Measurements from ENCODE around the gene VSTM4.

The VSTM4 gene

DNA sequence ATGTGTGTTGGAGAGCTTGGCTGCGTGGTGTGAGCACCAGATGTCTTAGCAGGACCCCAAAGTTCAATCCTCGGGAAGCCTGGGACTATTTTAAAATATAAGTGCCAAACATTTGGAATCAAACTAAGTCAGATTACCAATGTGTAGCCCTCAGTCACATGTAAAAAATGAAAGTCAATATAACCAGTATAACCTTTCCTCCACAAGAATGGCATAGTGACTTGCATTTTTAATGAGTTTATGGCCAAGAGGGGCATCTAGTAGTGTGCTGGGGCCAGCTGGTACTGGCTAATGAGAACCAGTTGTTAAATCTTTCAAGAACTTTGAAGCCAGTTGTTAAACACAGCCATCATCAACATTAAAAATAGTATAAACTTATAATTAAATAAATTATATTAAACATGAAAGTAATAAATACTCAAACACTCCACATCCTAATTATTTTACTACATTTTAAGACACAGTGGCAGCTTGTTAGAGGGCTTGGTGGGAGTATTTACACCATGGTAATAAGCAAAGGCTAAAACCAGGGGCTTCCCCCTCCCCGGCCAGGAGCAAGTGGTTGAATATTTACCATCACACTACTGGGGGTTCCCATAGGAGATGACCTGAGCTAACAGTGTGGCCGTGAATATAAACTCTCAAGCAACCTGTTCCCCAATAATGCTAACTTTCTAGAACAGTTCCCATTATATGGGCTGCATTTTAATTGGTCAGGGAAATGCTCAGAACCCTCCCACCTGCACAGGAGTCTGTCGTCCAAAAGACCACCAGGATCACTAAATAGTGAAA is 26.4 kb upstream of the VSTM4 start:
- DNase-seq (ENCODE audit: low read depth) = no peak

DNA sequence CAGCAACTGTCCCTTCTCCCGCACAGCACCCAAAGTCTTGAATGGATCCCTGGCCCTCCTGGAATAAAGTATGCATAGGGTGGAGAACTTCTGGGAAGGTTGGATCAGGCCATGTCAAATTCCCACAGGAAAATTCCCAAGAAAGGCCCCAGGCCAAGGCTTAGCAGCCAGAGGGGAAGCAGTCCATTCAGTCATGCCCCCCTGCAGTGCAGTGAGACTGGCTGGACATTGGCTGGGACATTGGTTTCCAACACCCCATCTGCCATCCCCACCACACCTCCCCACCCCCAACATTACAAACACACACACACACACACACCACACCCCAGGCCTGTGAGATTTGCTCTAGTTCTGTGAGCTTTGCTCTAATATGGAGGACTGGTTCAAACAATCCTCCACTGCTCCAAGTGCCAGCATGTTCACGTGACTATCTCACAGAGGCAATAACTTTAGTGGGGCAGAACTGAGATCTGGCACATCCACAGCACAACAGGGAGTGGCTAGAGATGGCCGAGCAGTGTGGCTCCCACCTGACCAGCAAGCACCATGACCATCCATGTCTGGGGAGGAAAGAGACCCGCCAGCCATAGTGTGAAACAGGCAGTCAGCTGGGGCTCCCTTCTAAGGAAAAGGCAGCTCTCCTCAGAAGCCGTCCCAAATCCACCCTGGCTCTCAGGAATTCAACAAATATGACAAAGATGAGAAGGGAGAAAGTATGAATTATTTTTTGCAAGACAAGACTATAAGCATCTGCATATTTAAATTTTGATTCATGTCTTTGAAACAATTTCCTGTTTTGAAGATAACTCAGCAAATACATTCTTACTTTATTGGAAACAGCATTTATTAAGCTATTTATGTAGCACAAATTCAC is 25.2 kb upstream of the VSTM4 start:
- no peak for DNase-seq (ENCODE audit: low read depth)

DNA sequence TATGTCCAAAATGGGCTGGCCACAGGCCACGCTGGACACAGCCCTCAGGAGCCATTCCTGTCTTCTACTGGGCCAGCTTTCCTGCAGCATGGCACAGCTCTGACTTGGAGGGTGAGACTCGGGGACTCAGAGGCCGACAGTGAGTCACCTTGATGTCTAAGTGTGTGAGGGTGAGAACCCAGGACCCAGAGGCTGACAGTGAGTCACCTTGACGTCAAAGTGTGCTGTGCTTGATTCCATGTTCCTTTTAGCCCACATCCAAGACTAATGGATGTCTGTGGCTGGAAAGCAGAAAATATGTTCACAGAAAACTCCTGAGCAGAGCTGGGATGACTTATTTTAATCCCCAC is 24.5 kb upstream of the VSTM4 start:
- no peak for DNase-seq (ENCODE audit: low read depth)

DNA sequence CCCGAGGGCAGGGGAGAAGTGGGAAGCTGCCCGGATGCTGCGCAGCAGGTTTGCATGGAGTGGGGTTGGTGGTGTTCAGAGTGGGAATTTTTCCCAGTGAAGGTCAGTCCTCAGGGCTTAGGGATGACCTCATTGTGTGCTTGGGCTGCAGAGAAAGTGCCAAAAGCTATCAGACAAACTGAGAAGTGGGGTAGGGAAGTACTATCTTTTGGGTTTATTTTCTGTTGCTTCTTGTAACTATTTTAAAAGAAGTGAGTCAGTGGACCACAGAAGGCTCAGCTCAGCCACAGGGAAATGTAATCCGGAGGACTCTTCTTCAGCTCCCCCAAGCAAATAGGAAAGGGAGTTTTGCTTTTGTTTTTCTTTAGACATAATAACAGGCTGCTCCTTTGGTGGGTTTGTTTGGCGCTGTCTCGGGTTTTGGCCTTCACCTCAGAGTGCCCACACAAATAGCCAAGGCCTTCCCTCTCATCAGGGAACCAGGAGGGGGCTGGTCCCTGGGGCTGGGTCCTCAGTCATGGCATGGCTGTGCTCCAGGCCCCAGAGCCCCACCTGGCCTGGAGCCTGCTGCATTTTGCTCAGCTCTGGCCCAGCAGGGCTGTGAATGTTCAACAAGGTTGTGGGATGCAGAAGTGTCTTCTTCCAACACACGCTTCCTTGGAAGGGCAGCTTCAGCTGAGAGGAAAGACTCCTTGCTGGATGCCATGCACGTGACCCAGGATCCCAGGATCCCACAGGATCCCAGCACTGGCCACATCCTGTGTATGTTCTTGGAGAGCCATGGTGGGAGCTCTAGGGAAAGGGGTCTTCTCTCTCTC is 23.9 kb upstream of the VSTM4 start:
- DNase-seq (ENCODE audit: low read depth) = no peak

DNA sequence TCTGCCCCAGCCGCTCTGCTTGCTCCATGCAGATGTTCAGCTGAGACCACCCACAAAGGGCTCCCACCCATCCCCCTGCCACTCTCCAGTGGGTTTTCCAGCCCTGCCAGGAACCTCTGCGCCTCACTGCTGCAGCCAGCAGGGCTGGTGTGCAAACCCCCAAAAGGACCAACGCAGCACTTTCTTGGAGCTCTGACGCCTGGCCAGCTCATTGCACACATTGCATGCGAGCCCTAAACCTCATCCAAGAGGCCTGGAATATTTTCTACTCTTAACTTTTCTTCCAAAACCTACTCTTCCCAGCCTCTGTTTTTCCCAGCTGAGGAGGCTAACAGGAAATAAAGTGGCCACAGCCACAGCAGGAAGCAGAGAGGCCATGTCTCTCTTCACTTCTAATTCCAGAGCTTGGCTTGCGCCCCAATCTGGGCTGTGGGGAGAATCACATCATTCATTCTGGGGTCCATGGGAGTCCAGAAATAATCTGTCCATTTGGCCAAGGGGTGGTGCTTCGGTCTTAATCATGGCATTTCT is 23.1 kb upstream of the VSTM4 start:
- DNase-seq (ENCODE audit: low read depth) = no peak

DNA sequence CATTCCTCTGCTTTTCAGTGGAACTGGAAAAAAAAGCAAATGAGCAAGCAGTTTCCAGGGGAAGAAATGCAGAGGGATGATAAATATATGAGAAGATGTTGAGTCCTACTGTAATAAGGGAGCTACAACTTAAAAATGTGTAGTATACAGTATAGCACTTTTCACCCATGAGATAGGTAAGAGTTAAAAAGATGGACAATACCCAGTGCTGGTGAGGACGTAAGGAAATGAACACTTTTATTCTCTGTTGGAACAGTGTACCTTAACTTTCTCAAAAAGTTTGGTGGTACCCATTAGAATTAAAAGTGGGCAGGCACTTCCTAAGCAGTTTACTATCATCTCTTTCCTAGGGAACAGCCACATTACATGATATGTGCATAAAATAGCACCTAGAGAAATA is 21.2 kb upstream of the VSTM4 start:
- no peak for DNase-seq (ENCODE audit: low read depth)

DNA sequence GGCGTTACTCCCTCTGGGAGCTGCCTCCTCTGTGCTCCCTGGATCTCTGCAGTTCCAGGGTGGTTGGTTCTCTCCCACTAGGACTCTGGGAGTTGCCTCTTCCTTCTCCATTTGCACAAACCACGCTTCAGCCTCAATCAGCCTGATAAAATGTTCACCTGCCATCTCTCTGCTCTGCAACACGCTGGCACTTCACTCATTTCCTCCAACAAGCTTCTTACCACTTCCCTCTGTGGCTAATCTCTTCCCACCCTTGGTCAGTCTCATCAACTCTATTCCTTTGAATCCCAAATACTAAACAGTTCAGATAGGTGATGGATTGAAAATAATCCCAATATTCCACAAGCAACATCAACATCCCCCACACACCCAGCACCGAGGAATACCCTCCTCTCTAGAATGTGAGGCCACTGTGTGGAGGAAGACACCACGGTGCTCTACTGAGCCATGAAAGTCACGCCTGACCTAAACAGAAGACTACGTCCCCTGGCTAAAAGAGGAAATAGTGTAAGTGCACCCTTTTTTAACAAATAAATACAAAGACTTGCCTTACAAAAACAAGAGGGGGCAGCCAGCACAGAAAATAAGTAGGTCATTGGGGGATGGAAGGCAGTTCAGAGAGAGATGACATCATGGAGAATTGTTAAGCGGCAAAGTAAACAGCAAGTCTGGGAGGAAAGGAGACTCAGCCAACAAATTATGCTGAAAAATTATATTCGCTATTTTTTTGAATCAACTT is 20.4 kb upstream of the VSTM4 start:
- DNase-seq (ENCODE audit: low read depth) = no peak

DNA sequence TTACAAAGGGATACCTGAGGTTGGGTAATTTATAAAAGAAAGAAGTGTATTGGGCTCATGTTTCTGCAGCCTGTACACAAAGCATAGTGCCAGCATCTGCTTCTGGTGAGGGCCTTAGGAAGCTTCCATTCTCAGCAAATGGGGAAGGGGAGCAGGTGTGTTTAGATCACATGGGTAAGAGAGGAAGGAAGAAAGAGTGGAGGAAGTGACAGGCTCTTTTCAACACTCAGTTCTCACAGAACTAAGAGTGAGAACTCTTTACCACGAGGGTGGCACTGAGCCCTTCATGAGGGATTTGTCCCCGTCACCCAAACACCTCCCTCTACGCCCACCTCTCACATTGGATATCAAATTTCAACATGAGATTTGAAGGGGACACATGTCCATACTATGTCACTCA is 19.0 kb upstream of the VSTM4 start:
- DNase-seq (ENCODE audit: low read depth) = no peak

DNA sequence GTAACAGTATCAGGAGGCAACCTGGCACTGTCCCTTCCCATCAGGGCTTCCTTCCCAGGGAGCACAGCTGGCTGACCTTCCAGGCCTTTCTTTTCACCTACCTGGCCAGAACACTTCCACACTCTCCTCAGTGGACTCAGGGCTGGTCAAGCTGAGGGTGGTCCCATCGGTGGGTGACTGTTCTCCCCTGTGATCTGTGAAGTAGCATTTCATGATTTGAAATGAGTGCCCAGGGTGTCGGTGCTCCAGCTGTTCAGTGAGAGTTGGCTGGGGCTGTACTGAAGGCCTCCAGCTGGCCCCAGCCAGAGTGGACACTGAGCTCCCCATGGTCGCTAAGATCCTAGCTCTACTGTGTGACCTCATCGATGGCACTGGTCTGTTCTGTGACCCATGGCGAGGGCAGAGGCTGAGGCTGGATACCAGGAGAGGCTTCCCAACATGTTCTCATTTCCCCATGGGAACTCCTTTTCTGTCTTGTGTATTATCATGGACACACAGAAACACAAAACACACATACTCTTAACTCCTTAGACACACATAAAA is 18.5 kb upstream of the VSTM4 start, which contains the start of gene FAM170B:
Gene FAM170B (minus strand): TSS at position 316 of the 543 bp plus-strand sequence. CDS start 103 bp downstream, at position 213.
- no peak for DNase-seq (ENCODE audit: low read depth)

DNA sequence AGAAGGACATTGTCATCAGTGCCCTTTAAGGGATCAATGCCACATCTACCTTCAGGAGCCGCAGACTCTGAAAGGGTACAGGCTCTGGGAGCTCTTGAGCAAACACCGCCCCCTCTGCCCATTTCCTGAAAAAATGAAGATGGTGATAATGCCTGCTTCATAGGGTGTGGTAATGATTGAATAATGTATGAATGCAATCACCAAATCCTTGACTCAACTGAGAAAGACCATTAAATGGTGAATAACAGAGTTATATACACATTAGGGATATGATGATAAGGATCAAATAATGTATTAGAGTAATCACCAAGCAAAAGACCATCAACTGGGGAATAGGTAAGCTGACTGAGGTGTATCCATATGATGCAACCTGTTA is 17.0 kb upstream of the VSTM4 start:
- DNase-seq (ENCODE audit: low read depth) = no peak

DNA sequence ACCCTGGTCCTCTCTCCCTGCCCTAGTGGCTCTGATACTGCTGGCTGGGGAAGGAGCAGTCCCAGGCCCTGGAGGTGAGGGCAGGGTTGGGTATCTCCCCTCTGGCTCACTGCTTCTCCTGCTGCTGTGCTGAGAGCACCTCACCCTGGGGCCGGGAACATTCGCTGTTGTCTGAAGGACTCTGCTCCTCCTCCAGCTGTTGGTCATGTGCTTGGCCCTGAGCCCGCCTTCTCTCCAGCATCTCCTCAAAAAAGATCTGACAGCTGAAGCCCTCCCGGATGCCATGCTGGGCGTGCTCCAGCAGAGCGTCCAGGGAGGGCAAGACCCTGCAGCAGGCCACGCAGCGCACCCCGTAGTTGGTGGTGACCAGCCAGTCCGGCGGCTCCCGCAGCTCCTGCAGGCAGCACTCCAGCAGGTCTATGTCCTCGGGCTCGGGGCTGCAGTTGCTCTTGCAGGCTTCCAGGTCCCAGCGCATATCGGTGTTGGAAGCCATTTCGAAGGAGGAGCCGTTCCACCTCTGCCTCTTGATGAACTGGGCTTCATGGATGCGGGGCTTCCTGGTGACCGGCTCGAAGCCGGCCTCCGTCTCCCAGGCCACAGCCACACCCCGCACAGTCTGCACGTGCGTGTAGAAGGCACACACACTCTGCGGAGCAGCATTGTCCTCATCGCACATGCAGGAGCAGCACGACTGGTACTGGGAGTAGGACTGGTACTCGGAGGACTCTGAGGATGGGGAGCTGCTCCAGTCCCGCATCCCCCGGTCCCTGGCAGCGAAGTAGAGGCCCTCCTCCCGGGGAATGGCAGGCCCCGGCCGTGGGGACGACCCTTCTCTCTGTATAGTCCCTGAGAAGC is 16.4 kb upstream of the VSTM4 start:
- no peak for DNase-seq (ENCODE audit: low read depth)

DNA sequence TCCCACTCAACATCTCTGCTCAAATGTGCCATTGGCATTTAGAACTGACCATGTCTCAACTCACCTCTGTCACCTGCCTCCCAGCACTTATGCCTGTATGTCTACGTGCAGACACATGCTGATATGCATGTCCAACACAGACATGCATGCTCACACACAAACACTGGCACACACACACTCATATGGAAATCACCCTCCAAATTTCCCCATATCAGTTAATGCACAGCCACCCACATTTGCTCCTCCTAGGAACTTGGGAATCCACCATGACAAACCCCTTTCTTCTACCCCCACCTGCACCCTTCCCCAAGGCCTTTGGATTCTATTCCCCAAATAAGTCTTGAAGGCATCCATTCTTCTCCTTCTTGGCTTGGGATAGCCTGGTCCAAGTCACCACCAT is 14.1 kb upstream of the VSTM4 start:
- no peak for DNase-seq (ENCODE audit: low read depth)

DNA sequence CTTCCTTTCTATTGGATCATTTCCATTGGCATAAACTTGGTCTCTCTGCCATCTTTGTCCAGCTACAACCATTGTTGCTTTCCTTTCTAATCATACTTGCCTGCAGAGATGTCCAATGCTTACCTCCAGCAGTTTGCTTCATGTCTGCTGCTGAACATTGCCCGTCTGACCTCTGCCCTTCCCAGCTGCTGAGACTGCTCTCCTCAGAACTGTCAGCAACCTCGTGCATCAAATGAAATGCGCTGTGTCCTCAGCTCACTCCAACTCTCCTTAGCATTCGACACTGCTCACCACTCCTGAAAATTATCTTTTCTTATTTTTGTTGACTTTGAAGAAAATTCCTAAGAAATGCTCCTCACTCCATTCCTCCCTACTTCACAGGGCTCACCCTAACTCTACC is 13.5 kb upstream of the VSTM4 start:
- DNase-seq (ENCODE audit: low read depth) = no peak

DNA sequence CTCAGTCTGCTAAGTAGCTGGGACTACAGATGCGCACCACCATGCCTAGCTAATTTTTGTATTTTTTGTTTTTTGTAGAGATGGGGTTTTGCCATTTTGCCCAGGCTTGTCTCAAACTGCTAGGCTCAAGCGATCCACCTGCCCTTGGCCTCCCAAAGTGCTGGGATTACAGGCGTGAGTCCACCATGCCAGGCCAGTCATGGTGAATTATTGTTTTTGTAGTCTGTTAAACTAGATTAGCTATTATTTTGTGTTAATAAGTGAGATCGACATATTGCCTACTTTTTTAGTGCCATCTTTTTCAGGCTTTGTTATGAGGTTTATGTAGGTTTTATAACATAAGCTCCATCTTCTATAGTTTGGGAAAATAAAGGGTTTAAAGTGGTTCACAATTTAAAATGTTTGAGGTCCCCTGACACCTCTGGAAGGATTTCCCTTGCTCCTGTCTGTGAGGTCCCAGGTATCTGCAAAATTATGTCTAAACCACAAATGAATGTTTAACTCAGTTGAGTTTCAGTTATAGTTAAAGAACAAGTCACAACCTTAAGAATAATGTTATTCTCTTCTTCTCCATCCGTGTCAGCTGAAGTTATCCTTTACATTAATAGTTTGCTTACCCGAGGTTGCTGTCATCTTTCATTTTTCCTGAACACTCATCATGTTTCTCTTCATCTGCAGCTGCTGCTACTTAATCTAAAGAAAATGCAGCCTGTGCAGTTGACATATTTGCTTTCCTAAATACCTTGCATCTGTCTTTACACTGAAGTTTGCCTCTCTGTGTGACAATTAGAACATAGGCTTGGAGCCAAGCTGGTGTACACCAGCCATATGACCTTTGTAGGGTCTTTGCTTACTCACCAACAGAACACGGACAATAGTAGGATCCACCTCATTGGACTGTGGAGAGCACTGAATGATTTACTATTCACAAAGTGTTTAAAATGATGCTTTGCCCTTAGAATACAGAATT is 8.9 kb upstream of the VSTM4 start:
- DNase-seq (ENCODE audit: low read depth) = no peak

DNA sequence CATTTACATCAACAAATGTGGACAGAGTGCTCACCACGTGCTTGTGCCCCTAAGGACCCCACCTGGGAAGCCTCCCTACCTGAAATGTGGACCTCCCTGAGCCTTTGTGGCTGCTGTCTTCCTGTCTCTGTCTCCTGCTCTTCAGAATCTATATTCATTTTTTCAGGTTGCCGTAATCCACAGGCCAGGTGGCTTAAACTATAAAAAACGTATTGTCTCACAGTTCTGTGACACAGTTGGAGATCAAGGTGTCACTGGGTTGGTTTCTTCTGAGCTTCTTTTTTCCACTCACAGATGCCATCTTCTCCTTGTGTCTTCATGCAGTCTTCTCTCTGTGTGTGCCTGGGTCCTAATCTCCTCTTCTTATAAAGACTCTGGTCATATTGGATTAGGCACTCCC is 5.6 kb upstream of the VSTM4 start:
- no peak for DNase-seq (ENCODE audit: low read depth)

DNA sequence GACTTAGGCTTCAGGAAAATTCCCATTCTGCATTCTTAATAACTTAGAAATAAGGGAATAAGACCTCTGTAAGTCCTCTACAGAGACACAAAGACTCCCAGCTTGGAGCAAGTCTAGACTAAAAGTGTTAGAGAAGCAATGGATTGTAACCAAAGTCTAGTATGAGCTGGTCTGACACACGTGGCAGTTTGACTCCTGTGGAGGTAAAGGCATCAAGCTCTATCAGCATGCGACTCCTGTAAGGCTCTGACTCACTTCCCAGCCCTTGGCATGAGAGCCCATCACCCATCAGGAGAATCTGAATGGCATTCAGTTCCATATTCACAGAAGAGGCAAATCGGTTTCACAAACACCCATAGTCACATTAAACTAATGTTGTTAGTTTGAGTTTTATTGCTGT is 4.4 kb upstream of the VSTM4 start:
- DNase-seq (ENCODE audit: low read depth) = no peak

DNA sequence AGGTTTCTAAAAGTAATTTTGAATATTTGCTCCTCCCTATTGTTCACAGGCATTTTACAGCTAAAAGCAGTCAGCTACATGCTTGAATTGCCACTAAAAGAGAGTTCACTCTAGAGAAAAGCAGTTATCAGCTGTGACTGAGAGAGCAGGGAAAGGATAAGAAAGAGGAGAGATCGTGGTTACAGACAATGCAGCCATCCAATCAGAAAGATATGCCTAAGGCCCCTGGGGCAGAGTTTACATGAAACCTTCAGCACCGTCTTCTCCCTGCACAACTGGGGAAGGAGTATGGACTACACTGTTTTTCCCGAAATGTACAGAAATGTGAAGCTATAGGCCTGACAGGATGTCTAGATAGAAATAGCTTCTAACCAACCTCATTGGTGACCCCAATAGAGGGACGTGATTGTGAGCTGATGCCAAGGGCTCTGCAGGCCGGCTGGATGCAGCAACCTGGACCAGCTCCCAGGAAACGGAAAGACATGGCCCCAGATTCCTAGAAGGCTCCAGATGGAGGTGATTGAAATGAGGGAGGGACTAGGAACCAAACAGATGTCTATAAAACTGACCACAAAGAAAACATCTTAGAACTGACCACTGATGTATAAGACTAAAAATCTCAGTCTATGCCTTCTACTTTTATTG is 3.2 kb upstream of the VSTM4 start:
- DNase-seq (ENCODE audit: low read depth) = no peak

DNA sequence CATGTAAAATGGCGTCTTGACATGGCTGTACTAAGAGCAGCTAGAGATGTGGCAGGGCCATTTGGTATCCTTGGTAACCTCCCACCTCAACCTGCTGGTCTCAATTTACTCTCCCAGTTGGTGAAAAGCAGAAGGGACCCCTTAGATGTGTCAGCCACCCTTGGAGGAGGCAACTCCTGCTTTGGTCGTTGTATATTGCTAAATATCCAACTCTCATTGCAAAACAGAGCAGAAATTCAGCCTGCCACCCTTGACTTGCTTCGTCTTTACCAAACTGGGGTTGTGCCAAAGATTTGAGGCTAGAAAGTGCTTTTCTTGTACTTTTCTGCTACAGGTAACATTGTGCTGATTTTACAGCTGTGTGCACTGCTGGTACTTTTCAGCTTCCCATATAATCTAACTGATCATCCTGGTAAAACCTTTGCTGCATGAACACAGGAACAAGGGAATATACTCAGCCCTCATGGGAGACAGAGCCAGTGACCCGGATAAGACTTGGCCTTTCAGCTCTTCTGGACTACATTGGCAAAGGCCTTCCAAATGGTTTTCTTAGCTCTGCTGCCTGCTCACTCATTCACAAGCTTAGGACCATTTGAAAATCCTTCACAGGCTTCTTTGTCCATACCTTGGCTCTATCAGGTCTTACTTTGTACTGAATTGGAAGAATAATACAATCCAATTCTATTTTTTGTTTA is 2.2 kb upstream of the VSTM4 start:
- no peak for DNase-seq (ENCODE audit: low read depth)
